NB4 (cell line): ENCODE data around the gene RAB19.
"Not testable (repeated sequence)": the region's sequence is repeated elsewhere in the genome, so short reads cannot be mapped to it uniquely, and the experiment has no call there.

Experiments
- DNase-seq: peaks from one replicate; pipeline ENCODE4 v3.0.0; 2010; ENCODE audit warnings: low read depth
- H3K4me3 ChIP-seq: one replicate; pipeline ENCODE4 v1.5.1; 2011; ENCODE audit warnings: mild to moderate bottlenecking, low read depth, low read length, moderate library complexity
- MYC ChIP-seq: IDR thresholded peaks from 2 replicates; pipeline ENCODE4 v1.6.1; 2011; ENCODE audit warnings: low read depth, low read length
- POLR2A ChIP-seq: IDR thresholded peaks from 2 replicates; pipeline ENCODE4 v1.6.1; 2011; ENCODE audit warnings: mild to moderate bottlenecking; ENCODE audit not compliant: insufficient read length; ENCODE audit errors: extremely low read depth
- TF ChIP-seq, protein P1 (sequence below): IDR thresholded peaks from 2 replicates; pipeline ENCODE4 v1.6.1; 2011; ENCODE audit warnings: low read depth, low read length
- TF ChIP-seq, protein P2 (sequence below): IDR thresholded peaks from one replicate; pipeline ENCODE4 v1.5.1; 2012; ENCODE audit warnings: low read depth, low read length

RAB19 gene

GRCh38 chr7:140441519-140441918 lies 37.7 kb downstream of the RAB19 start:
- TF ChIP-seq POLR2A, result no peak
- TF ChIP-seq, protein P1, sequence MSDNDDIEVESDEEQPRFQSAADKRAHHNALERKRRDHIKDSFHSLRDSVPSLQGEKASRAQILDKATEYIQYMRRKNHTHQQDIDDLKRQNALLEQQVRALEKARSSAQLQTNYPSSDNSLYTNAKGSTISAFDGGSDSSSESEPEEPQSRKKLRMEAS, result no peak
- TF ChIP-seq MYC, result no peak
- TF ChIP-seq, protein P2, sequence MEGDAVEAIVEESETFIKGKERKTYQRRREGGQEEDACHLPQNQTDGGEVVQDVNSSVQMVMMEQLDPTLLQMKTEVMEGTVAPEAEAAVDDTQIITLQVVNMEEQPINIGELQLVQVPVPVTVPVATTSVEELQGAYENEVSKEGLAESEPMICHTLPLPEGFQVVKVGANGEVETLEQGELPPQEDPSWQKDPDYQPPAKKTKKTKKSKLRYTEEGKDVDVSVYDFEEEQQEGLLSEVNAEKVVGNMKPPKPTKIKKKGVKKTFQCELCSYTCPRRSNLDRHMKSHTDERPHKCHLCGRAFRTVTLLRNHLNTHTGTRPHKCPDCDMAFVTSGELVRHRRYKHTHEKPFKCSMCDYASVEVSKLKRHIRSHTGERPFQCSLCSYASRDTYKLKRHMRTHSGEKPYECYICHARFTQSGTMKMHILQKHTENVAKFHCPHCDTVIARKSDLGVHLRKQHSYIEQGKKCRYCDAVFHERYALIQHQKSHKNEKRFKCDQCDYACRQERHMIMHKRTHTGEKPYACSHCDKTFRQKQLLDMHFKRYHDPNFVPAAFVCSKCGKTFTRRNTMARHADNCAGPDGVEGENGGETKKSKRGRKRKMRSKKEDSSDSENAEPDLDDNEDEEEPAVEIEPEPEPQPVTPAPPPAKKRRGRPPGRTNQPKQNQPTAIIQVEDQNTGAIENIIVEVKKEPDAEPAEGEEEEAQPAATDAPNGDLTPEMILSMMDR, result no peak
- no peak overlapping the region for H3K4me3 ChIP-seq
- DNase-seq, result no peak

- no peak for TF ChIP-seq MYC
- DNase-seq, result no peak
- no peak overlapping the region for H3K4me3 ChIP-seq
Observed at GRCh38 chr7:140446467-140446866, 42.6 kb downstream of the RAB19 start.

GRCh38 chr7:140447841-140448240 lies 44.0 kb downstream of the RAB19 start:
- no peak for TF ChIP-seq MYC
- TF ChIP-seq, protein P1, result no peak
- TF ChIP-seq, protein P2, result no peak
- no peak for TF ChIP-seq POLR2A
- H3K4me3 ChIP-seq, result no peak overlapping the region
- no peak for DNase-seq

- DNase-seq, result no peak
- TF ChIP-seq POLR2A (no peak), MYC (no peak)
- TF ChIP-seq, protein P2, result no peak
- TF ChIP-seq, protein P1, result no peak
- no peak overlapping the region for H3K4me3 ChIP-seq
Observed at GRCh38 chr7:140448781-140449480, 45.1 kb downstream of the RAB19 start.

GRCh38 chr7:140451716-140452115 lies 47.9 kb downstream of the RAB19 start:
- no peak for TF ChIP-seq MYC
- TF ChIP-seq POLR2A, result no peak
- TF ChIP-seq, protein P2, result no peak
- TF ChIP-seq, protein P1, result no peak
- no peak for DNase-seq
- H3K4me3 ChIP-seq, result no peak overlapping the region

GRCh38 chr7:140453273-140453672 lies 49.4 kb downstream of the RAB19 start:
- no peak for DNase-seq
- no peak overlapping the region for H3K4me3 ChIP-seq
- TF ChIP-seq POLR2A (no peak), MYC (no peak)
- TF ChIP-seq, protein P1, result no peak
- TF ChIP-seq, protein P2, result no peak

DNA sequence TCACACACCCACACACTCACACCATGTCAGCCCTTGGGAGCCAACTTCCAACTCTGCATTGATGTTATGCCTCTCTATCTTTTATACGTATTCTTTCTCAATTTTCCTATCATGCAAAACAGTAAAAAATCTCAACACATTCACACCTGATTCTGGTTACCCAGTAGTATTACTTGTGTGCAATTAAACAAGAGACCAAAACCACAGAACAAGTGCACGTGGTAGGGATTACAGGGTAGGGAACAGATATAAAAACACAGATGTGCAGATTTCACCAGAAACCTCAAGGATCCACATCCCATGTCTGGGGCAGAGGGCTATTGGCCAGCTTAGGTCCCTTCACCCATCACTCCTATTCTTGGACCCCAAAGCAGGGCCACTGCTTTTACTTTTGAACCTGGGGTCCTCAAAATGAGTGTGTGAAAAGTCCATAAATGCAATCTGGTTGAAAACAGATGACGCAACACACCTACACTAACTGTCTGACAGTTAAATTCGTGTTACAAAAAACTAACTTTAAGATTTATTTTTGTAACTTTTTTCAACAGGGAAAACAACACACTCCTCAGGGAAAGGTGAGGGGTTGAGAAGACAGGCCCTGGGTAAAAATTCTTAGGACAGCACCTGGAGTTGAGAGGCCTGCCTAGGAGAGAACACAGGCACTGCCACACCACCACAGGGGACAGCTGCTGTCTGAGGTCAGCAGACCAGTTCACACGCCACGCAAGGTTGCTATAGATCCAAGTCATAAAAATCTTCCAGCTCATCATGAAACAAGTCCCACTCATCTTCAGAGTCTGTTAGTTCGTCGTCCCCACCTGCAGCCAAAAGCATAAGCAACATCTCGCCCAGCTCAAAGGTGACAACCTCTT lies 50.2 kb downstream of the RAB19 start:
- not testable (repeated sequence) for DNase-seq

More for the DNA sequence above, 50.2 kb downstream of the RAB19 start:
- H3K4me3 ChIP-seq, result not testable (repeated sequence)
